GM19193 (cell line): ENCODE measurements around the gene RAB22A.
A peak's percentile ranks its signal among the peaks of the same experiment; 100 is the strongest.

Experiments
- POLR2A ChIP-seq: IDR thresholded peaks from 4 replicates; pipeline ENCODE4 v1.6.1; 2011; ENCODE audit not compliant: insufficient read depth, insufficient read length; ENCODE audit errors: extremely low read depth

RAB22A gene

DNA sequence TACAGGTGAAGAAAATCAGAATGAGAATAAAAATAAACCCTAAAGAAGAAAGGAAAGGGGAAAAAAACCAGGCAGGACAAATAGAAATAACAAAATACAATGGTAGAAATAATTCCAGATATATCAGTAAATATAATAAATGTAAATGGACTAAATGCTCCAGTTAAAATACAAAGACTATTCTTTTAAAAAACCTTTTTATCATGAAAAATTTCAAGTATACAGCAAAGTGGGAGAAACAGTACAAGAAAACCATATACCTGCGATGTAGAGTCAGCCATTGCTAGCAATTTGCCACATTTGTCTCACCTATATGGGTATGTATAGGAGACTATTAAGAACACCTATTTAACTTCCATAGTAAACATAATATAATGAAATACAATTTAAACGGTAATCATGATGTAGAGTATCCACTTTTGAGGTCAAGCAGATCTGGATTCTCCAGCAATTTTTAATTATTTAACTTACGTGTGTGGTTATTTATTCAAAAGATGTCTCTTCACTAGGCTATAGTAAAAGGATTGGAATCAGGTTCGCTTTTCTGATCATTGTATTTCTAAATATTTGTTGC is 78.6 kb downstream of the RAB22A start:
- no peak for TF ChIP-seq POLR2A

DNA sequence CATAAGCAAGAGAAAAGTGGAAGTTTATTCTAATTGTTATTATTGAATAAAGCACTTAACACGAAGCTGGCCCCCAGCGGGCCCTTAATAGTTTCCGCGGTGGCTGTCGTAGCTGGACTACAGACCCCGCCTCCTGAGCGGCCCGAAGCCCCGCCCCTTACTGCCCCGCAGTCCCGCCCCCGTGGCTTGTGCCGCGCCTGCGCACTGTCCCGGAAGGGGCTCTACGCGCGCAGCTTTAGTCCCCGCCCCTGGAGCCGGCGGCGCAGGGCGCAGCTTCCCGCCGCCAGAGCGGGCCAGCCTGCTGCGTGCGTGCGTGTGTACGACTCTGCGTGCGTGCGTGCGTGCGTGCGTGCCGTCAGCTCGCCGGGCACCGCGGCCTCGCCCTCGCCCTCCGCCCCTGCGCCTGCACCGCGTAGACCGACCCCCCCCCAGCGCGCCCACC is 79.4 kb downstream of the RAB22A start, which contains the start of gene VAPB:
TSS of gene VAPB (plus strand) at position 348 of the 442 bp plus-strand sequence. CDS start 231 bp downstream, outside the sequence.
- peak; percentile 72 for TF ChIP-seq POLR2A

DNA sequence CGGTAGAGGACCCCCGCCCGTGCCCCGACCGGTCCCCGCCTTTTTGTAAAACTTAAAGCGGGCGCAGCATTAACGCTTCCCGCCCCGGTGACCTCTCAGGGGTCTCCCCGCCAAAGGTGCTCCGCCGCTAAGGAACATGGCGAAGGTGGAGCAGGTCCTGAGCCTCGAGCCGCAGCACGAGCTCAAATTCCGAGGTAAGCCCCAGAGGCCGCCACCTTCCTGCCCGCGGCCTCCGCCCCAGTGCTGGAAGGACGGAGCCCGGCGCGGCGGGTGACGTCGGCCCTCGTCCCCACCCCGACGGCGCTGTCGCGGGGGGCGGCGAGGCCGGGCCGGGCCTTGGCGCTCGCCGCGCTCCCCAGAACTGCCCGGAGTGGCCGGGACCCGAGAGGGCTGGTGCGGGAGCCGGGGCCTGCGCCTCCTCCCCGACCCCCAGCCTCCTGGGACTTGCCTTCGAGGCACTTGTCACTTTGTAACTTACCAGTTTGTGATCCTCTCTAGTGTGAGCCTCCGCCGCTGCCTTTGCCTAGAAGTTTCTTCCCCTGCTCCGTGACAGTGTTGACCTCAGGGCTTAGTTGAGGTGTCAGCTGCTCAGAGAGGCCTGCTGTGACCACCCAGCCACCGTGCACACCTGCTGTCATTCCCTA is 79.9 kb downstream of the RAB22A start:
- peak; percentile 10 for TF ChIP-seq POLR2A

DNA sequence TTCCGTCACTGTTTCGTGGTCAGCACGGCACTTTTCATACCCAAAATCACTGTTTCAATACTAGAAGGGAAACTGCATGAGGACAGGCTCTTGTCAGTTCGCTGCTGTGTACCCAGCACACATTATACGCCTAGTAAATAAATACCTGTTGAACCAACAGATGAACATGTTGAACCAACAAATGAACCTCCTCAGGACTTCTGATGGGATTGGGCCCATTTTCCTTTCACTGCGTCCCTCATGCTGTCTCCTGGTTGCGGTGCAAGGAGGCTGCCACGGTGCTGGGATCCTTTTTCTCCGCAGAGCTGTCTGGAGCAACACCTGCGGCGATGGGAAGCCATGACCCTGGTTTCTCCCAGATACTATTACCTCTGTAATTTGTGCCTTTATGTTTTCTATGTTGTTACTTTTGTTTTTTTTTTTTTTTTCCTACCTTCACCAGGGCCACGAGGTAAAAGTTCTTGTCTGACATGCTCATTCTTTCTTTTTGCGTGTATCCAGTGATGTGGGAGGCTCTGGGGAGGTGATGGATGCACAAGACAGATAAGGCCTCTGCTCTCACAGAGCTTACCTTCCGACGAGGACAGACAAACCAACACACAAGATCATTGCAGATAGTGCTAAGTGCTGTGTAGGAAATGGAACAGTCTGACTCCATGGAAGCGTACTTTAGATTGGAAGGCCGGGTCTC is 80.6 kb downstream of the RAB22A start:
- no peak for TF ChIP-seq POLR2A

DNA sequence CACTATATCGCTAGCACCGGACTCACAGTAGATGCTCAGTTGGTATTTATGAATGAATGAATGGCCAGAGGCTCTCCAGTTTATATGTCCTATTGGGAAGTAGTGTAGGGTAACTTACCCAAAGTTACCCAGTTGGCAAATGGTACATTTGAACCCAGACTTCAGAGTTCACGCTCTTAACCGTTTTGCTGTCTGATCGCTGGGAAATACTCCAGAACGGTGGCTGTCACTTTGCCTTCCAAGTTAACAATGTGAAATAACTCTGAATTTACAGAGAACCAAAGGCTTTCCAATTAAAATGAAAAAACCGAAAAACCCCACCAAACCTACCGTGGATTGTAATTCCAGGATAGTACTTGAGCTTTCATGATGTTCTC is 81.1 kb downstream of the RAB22A start:
- TF ChIP-seq POLR2A: no peak

DNA sequence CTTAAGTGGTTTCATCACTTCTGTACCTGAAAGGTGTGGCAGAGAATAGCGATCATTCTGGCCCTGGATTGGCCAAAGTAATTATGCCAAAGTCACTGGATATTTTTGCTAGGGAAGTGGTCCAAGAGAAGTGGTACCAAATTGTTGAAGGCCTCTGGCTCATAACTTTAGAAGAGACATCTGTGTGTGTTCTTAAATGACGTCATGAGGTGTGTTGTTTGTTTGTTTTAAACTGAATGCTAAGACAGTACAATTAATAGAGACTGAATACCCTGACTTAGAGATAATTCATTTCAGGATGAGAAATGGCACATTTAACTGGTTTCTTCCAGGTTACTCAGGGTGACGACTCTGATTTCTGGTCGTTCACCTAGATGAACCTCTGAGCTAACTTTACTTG is 82.8 kb downstream of the RAB22A start:
- TF ChIP-seq POLR2A: no peak

DNA sequence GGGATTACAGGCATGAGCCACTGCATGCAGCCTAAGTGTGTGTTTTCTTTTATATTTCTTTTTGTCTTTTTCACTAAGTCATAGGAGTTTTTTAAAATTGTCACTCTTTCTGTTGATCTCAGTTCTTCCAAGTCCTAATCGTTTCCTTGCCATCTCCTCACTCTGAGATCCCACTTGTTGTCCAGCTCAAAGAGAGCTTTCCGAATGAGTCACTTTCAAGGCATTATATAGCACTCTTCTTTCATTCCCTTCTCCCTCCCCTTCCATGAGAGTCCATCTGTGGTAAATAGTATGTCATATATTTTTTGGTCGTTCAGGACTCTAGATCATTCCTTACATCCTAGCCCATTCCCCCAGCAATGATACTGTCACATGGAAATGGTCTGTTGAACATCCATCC is 83.8 kb downstream of the RAB22A start:
- no peak for TF ChIP-seq POLR2A

DNA sequence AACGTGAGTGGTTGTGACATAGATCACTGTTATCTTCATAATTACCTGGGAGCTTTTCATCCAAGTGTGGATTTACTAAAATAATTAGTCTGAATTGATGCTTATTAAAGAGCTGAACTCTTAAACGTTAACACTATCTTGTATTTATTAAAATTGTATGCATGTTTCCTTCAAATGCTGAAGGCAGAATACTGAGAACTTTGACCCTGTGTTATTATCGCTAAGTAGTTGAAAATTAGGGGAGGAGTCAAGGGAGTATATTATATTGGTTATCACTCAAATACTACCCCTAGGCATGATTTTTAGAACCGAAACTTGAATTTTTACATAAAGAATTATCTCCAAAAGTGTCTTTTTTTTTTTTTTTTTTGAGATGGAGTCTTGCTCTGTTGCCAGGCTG is 85.3 kb downstream of the RAB22A start:
- TF ChIP-seq POLR2A: no peak

DNA sequence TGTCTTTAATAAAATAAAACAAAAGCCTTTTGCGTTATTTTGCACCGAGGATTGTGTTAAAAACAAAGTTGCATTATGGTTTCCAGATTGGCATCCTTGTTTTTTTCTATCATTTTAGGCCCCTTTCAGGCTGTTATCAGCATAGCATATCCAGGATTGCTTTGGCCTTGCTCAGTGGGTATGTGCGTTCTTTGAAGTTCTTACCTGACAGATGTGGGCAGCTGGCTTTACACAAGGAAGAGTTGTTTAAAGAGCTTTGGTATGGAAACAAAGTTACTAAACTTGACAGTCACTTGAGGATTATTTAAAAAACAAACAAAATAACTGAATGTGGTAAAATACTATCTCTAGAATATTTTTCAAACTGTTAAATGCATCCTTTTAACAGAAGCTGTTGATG is 86.1 kb downstream of the RAB22A start:
- TF ChIP-seq POLR2A: no peak

DNA sequence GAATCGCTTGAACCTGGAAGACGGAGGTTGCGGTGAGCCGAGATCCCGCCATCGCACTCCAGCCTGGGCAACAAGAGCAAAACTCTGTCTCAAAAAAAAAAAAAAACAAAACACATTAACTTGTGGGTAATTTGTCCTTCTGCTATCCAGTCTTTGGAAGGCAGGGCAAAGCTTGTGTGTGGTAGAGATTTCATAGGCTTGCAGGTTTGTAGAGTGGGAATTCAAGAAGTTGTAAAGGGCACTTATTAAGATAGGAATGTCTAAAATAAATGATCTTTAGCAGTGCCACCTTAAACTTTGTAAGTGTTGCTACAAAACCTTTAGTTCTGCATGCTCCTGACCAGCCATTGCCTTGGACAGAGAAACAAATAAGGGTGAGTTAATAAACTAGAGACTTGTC is 87.9 kb downstream of the RAB22A start:
- no peak for TF ChIP-seq POLR2A

DNA sequence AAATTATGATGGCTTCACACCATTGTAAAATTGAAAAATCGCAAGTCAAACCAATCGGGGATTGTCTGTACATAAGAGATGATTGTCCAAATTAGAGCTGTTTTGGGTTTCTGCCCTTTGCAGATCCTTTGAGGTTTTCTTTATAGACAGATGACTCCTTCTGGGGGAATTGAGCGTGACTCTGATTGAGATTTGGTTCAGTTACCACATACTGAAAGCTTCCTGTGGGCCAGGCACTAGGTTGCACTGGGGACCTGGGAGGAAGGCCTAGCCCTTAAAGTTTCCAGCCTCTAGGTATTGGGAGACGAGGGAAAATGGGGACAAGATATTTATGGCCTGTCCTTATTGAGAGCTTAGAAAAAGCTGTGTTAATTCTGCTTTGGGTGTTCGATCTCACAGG is 88.7 kb downstream of the RAB22A start:
- no peak for TF ChIP-seq POLR2A

DNA sequence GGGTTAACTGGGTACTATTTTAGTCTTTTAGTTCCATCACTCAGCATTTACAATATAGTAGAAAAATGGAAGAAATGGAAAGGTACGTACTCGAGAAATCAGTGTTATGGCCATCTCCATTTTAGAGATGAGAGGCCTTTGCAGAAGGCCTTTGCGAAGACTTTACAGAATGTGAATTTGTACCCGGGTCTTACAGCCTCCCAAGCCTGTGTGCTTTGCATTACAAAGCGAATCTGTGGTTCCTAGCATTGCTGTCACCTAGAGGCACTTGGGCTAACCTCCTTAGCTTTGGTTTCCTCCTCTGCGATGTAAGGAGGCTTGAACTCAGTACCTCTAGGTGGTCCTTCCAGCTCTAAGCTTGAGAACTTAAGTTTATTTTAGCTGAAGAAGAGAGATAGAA is 90.4 kb downstream of the RAB22A start:
- TF ChIP-seq POLR2A: no peak

DNA sequence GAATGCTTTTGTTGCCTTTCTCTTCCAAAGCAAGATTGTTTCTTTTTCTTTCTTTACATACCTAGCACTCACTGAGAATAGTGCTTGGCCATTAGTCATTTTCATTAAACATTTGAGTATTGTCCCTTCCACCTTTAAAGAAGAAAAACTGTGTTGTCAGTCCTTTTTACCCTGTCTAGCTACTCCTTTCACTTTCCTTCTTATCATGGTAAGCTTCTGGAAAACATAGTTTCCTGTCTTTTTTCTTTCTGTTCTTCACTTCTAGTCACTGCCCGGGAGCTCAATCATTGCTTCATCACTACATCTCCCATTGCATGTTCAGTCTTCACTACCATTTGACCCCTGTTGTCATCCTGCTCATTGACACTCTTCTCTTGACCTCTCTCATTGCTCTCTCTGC is 91.6 kb downstream of the RAB22A start:
- TF ChIP-seq POLR2A: no peak

DNA sequence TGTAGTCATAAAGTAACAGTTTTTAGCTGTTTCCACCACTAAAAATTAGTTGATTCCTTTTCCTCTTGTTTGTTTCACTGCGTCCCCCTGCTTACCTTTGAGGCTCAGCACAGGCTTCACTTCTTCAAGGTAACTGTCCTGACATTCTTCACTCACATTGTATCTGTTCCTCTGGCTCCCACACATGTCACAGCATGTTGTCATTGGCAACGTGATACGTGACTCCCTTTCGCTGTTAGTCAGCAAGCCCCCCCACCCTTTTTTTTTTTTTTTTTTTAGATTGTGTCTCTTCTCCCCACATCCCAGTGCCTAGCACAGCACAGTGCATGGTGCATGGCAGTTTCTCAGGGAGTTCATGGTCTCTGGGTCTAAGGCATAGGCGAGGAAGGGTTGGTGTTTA is 92.8 kb downstream of the RAB22A start:
- TF ChIP-seq POLR2A: no peak

DNA sequence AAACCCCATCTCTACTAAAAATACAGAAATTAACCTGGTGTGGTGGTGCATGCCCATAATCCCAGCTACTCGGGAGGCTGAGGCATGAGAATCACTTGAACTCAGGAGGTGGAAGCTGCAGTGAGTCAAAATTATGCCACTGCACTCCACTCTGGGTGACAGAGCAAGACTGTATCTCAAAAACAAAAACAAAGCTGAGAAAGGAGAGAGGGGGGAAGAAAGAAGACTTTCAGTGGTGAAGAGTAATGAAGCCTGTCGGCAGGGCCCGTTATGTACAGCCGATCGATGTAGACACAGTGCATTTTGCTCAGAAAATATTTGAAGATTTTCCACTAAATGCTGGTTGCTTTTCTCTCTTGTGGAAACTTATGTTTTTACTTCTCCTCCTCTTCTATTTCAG is 93.3 kb downstream of the RAB22A start:
- no peak for TF ChIP-seq POLR2A

DNA sequence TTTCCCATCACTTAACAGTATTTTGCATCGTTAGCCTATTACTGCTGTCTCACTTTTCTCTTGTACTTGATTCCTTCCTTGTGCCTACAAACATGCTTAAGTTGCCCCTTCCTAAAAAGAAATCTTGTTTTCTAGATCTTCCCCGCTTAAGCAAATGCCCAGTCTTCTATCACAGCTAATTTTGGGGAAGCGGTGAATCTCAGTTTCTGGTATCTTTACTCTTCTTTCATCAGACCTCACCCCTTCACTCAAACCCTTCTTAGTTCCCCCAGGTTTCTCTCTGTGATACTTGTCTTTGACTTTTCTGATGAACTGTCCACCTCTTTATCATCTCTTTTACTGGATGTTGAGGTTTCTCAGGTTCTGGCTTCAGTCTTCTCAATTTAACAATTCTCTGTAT is 93.8 kb downstream of the RAB22A start:
- TF ChIP-seq POLR2A: no peak
